HG02610 (cell line): ENCODE measurements around the gene TUSC2.
"Not testable (repeated sequence)": the region's sequence is repeated elsewhere in the genome, so short reads cannot be mapped to it uniquely, and the experiment has no call there.

ENCODE experiments used
- ATAC-seq: cut with Tn5 transposase; IDR thresholded peaks from one replicate; pipeline ENCODE4 v1.9.1; 2021; ENCODE audit warnings: mild to moderate bottlenecking, moderate library complexity; ENCODE audit not compliant: unreplicated experiment

The TUSC2 gene

GRCh38 chr3:50319894-50320625 lies 8.0 kb downstream of the TUSC2 start:
- no peak for ATAC-seq

GRCh38 chr3:50319181-50319893 lies 8.7 kb downstream of the TUSC2 start:
- no peak for ATAC-seq

DNA sequence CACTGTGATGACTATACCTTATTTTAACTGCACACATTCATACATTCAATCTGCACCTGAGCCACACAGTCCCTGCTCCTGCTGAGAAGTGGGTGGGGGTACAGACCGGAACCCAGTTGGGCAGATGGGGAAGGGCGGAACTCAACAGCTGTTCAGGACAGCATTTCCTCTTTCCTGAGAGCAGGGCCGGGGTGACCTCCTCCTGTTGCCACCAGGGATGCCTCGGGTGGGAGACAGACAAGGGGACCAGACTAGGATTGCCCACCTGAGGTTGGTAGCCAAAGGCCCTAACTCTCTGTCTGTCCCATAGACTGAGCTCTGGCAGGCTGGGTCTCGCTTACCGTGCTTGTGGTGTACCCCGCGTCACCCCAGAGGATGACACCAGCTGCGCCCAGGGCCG lies 9.4 kb downstream of the TUSC2 start:
- ATAC-seq, result no peak

GRCh38 chr3:50318163-50318562 lies 9.9 kb downstream of the TUSC2 start:
- ATAC-seq, result no peak

- no peak for ATAC-seq
These were observed 10.7 kb downstream of the TUSC2 start for GRCh38 chr3:50317300-50317699.

DNA sequence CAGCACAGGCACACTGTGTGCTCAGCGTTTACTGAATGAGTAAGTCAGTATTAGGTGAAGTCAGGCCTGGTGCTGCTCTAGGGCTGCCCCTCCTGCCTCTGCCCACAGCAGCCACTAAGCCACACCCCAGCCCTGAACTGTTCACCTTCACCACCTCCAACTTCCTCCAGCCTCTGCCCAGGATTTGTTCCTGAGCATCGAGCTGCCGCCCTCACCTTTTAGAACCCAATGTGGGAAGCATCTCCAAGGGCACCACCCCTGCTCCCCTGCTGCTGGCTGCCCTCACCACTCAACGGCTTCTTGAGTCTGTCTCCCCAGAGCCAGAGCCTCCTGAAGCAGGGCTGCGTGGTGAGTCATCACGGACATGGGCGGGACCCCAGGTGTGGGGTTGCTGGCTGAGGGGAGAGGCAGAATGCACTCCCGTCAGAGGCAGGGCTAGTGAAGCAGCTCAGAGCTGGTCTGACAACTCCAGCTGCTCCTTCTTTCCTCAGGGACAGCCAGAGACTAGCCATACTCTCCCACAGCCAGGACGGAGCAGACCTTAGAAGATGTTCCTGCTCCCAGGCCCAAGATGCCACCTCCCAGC lies 11.3 kb downstream of the TUSC2 start:
- no peak for ATAC-seq

GRCh38 chr3:50314816-50315215 lies 13.2 kb downstream of the TUSC2 start:
- no peak for ATAC-seq

DNA sequence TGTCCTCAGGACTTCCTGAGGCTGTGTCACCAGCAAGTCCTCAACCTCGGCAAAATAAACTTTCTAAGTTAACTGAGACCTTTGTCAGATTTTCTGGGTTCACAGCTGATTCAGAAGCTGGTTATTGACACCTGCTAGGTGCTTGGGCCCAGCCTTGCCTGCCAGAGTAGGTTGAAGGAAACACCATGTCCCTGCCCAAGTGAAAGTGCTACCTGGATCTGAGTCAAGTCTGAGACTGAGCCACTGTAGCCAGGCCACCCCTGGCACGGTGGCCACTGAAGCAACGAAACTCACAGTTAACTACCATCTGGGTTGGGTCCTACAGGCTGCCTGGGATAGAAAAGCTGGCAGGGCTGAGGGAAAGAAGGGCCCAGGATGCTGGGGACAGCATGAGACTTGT lies 13.7 kb downstream of the TUSC2 start:
- no peak for ATAC-seq

DNA sequence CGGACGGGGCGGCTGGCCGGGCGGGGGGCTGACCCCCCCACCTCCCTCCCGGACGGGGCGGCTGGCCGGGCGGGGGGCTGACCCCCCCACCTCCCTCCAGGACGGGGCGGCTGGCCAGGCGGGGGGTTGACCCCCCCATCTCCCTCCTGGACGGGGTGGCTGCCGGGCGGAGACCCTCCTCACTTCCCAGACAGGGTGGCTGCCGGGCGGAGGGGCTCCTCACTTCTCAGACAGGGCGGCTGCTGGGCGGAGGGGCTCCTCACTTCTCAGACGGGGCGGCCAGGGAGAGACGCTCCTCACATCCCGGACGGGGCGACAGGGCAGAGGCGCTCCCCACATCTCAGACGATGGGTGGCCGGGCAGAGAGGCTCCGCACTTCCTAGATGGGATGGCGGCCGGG lies 16.0 kb downstream of the TUSC2 start:
- not testable (repeated sequence) for ATAC-seq

DNA sequence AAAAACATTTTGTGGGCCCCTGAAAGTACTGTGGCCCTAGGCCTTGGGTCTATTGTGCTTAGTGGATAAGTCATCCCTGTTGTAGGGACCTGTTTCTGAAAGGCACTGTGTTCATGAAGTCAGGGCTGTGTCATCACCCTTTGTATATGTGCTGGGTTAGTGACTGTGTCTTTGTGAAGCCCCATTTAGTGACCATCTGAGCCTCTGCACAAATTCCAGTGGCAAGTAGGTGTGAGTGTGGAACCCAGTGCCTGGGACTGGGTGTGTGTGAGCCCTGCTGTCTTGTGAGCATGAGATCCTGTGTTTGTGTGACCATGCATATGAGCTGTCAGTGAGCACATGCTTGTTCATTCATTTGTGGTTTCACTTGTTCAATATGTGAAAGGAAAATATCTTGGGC lies 23.4 kb downstream of the TUSC2 start:
- no peak for ATAC-seq

DNA sequence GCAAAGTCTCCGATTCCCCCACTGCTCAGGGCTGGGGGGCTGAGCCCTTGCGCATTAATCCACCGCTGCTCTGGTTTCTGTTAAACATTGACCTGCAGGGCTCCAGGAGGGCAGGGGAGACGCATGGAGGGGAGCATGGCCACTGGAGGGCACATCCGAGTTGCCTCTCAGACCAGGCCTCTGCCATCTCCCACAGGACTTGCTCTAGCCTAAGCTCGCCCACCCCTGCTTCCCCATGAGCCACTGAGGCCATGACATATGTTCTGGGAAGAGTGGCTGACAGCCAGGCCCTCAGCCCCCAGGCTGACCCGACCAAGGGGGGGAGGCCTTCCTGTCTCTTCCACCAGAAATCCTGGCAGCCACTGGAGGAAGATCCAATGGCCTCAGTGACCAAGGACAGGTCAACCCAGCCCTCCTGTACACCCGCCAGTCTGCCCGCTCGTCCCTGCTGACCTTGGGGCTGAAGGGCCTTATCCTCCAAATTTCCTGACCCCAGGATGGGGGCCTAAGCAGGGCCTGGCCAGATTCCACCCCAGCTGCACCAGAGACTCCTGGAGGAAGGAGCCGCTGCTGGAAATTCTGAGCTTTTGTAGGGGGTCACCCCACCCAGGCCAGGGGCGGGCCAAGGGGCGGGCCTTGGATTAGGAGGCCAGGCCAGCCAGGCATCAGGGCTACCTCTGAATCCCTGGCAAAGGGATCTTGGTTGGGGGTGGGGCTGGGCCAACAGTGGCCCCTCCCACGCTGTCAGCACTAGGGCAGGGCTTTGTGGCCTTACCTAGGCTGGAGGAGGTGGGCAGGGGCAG lies 24.8 kb downstream of the TUSC2 start, which contains the start of gene HYAL1:
TSS of gene HYAL1 (minus strand) at position 562 of the 803 bp plus-strand sequence. CDS start 618 bp downstream, outside the sequence.
- ATAC-seq, result no peak

DNA sequence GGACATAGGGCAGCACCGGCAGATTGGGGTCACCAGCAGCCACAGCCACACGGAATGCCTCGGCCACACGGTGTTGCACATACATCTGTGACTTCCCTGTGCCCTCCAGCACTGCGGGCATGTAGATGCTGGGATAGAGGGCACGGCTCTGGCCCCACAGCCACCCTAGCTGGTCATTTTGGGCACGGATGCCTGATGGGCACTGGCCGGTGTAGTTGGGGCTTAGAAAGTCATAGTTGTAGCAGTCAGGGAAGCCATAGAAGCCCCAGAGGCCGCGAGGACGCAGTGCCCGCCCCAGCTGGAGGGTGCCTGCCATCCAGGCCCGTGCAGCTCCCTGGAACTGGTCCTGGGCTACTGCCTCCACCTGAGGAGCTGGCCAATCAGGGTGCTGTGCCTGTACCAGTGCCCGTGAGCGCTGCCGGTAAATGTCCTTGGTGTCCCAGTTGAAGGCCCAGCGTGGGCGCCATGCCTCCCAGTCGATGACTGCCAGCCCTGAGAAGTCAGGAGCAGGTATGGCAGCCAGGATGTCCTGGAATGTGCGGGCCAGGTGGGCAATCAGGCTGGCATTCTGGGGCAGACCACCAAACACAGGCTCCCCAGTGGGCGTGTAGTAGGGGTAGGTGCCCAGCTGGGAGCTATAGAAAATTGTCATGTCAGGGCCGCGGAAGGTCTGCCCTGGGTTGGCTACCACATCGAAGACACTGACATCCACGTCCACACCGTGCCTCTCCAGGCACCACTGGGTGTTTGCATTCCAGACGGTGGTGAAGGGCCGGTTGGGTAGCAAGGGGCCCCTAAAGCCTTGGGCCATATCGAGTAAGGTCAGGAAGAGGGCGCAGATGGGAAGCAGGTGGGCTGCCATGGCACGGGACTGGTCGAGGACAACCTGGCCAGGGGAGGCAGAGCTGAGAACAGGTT lies 25.7 kb downstream of the TUSC2 start:
- no peak for ATAC-seq

- no peak for ATAC-seq
These were observed 27.3 kb downstream of the TUSC2 start for GRCh38 chr3:50300681-50301254.

GRCh38 chr3:50299929-50300680 lies 27.9 kb downstream of the TUSC2 start:
- no peak for ATAC-seq

DNA sequence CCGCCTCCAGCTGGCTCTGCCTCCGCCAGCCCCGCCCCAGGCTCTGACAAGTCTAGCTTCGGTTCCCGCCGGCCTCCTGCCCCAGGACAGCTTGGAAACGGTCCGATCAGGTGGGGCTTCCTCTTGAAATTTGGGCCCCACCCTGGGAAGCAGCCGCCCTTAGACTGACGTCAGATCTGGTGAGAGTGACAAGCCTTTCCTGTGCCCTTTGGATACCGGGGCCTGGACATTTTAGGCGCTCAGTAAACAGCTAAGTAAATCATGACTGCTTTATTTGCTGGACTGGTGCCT lies 28.4 kb downstream of the TUSC2 start:
- ATAC-seq, result no peak

DNA sequence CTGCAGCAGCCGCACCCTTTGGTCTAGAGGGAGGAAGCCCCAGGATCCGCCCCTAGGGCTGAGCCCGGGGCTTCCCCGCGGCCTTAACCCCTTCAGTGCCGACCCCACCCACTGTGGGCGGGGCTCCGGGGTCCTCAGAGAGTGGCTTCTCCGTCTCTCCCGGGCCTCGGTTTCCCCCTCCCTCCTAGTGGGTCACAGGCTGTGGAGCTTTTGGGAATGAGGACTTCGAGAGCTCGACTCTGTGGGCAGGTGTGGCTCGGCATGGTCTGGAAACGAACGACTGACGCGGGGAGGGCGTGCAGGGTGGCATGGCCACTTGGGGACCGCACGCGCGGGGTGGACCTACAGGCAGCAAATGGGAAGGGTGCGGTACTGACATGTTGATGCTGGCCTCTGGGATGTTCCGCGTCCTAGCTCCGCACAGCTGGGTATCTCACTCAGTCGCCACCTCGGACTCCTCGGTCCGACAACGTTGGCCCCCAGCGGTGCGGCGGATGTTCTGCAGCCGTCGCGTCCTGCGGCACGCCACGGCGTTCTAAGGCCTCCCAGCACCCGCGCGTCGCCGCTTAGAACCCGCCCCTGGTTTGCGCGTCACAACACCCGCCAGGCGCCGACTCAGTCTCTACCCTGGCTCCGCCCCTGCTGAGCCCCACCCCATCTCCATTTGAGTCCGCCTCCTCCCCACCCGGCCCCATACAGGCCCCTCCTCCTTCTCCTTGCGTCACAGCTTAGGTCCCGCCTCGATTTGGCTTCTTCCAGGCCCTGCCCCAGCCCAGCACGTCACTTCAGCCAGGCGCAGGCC lies 29.0 kb downstream of the TUSC2 start, which contains the start of the genes HYAL3 and NAA80:
TSS of gene HYAL3 (minus strand) at position 570 of the 802 bp plus-strand sequence. CDS start 3,803 bp downstream, outside the sequence.
TSS of gene NAA80 (minus strand) at position 570 of the 802 bp plus-strand sequence. CDS start 1,942 bp downstream, outside the sequence.
- peak; percentile 86 for ATAC-seq

GRCh38 chr3:50297896-50298725 lies 29.9 kb downstream of the TUSC2 start:
- no peak for ATAC-seq
